22Rv1 (cell line): ENCODE results near the gene ZNF618.

ENCODE experiments used
- H3K27ac ChIP-seq: fragments of 450-650 bp; 2 replicates; pipeline ENCODE4 v1.5.1; 2017
- CTCF ChIP-seq: fragments of 450-650 bp; IDR thresholded peaks from 2 replicates; pipeline ENCODE4 v1.5.1; 2017; ENCODE audit warnings: mild to moderate bottlenecking
- ZFX ChIP-seq: fragments of 450-650 bp; IDR thresholded peaks from 2 replicates; pipeline ENCODE4 v1.6.1; 2017; ENCODE audit warnings: antibody characterized with exemption, borderline replicate concordance

ZNF618 gene

DNA sequence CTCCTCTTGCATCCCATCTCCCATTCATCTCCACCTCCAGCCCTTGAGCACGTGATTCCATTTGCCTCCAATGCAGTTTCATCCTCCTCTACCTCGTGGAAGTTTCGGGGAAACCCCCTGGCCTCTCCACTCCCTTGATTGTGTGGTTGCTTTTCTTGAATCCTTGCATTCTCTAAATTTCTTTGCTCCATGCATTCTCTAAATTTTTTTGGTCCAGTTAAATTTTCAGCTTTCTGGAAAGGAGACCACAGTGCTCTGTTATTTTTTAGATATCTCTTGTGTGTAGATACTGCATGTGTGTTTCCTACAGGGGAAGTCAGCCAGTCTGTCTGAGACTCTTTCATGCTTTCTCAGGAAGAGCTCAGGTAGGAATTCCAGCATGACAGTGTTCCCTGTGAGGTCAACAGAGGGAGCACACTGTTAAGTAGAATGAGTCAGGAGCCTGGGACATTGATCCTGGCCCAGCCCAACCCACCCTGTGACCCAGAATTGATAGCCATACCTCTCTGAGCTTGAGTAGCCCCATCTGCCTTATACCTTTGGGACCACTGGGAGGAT lies 149.2 kb downstream of the ZNF618 start:
- TF ChIP-seq ZFX: no peak
- no peak for TF ChIP-seq CTCF
- H3K27ac ChIP-seq: no peak overlapping the region

- no peak overlapping the region for H3K27ac ChIP-seq
- TF ChIP-seq CTCF (no peak), ZFX (no peak)
These were observed 149.7 kb downstream of the ZNF618 start for GRCh38 chr9:114025760-114026159.

DNA sequence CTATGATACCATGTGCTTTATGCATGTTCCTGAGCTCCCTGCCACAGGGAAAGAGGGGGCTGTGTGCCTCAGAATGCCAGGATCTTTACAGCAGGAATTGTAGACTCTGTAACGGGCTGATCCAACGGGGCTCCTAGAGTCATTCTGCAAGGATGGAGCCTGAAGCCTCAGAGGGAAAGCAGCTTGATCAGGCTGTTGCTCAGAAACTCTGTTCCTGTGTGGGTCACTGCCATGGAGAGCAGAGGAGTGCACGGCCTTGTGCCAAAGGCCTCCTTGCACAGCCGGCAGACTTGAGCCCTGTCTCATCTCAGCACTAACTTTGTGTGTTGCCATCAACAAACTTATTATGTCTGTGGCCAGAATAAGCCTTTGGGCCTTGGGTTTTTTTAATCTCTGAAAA lies 150.2 kb downstream of the ZNF618 start:
- no peak overlapping the region for H3K27ac ChIP-seq

DNA sequence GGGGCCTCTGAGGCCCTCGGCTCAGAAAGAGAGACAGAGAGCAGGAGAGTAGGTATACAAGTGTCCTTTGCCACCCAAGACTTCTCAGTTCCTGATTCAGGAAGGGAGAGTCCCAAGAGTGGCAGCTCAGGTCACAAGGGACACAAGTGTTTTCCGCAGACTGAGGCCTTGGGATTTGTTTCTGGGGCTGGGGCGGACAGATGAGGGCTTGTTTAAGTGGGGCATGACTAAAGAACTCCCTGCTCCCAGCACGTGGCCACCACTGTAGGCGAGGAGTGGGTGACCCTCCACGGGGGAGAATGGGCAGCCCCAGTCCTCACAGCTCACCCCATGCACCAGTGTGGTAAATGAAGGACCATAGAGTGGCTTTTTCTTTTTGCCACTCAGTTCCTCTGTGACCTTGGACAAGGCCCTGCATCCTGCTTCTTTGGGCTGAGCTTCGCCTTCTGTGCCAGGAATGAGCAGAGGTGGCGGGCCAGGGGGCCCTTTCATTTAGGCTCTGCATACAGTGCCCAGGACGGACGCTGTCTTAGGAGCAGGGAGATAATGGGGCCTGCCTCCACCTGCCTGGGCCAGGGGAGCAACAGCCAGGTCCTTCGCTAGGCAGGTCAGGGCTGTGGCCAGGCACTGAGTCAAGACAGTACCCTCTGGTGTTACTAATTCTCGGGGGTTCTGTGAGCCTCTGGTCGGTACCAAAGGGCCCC lies 151.2 kb downstream of the ZNF618 start:
- no peak overlapping the region for H3K27ac ChIP-seq
- TF ChIP-seq ZFX (no peak), CTCF (no peak)

More for the DNA sequence above, 150.2 kb downstream of the ZNF618 start:
- no peak for TF ChIP-seq CTCF
- TF ChIP-seq ZFX: no peak

- no peak for TF ChIP-seq ZFX
- no peak for TF ChIP-seq CTCF
- no peak overlapping the region for H3K27ac ChIP-seq
These were observed 151.9 kb downstream of the ZNF618 start for GRCh38 chr9:114027863-114028465.

DNA sequence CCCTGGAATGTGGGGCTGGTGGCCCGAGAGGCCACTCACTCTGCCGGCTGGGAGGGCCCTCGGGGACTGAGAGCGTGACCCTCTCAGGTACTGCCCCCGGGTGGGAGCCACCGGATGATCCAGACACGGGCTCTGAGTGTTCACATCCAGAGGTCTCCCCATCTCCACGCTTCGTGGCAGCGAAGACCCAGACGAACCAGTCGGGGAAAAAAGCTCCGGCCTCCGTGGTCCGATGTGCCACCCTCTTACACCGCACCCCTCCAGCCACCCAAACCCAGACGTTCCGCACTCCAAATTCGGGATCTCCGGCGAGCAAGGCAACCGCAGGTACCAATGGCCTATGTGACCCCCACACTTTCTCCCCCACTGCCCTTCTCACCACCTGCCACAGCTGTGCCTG lies 152.5 kb downstream of the ZNF618 start:
- no peak overlapping the region for H3K27ac ChIP-seq
- TF ChIP-seq CTCF: no peak
- TF ChIP-seq ZFX: no peak

DNA sequence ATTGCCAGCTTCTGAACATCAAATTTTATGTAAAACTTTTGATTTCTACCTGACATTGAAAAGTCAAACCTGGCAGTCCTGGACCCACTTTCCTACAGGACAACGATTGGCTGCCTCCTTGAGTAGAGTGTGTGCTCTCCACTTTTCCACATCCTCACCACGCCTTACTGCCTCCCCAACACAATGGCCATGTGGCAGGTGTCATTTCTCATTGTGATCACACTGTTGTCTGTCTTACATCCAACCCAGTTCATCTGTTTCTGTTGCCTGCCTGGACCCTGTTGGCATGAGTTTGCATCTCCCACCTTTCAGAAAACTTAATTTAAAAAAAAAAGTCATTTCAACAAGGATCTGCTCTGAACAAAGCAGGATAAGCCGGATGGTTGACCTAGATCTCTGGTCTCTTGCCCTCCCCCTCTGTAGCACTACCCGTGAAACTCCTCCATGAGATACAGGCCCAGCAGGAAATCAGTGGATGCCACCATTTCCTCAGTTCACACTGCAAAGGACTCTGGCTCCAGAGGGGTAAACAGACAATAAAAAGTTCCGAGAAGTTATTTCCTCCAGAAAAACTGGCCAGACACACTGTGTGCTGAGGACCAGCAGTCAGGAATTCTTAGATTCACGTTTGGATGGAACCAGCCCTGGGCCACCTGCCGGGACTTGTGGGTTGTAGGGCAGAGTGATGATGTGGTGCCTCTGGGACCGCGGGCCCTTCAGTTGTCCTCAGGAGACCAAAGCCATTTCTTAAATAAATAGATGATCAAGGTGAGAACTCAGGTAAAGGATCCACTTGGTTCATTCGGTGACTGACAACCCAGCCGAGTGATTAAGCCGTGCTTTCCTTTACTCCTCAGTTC lies 153.4 kb downstream of the ZNF618 start:
- TF ChIP-seq ZFX (no peak), CTCF (no peak)
- H3K27ac ChIP-seq: no peak overlapping the region
